Keratinocyte (primary cell): ENCODE measurements around the gene AP3D1.

Source experiments
- EZH2 ChIP-seq: IDR thresholded peaks from one replicate; pipeline ENCODE4 v1.6.1; 2012; ENCODE audit warnings: inconsistent platforms, mild to moderate bottlenecking, low read length, moderate library complexity
- TF ChIP-seq, protein P1 (sequence below), 3 experiments: IDR thresholded peaks in 1 of 3; conservative IDR thresholded peaks in 1 of 3; optimal IDR thresholded peaks in 1 of 3; 2 replicates in 2 of 3; 3 replicates in 1 of 3; pipeline versions ENCODE3 to v1.5.1; 2011; ENCODE audit warnings: low read length in 3 of 3, mild to moderate bottlenecking in 3 of 3, moderate library complexity in 2 of 3, control low read depth in 1 of 3, inconsistent platforms in 1 of 3; ENCODE audit not compliant: insufficient read depth in 2 of 3; ENCODE audit errors: extremely low read depth in 1 of 3

DNA sequence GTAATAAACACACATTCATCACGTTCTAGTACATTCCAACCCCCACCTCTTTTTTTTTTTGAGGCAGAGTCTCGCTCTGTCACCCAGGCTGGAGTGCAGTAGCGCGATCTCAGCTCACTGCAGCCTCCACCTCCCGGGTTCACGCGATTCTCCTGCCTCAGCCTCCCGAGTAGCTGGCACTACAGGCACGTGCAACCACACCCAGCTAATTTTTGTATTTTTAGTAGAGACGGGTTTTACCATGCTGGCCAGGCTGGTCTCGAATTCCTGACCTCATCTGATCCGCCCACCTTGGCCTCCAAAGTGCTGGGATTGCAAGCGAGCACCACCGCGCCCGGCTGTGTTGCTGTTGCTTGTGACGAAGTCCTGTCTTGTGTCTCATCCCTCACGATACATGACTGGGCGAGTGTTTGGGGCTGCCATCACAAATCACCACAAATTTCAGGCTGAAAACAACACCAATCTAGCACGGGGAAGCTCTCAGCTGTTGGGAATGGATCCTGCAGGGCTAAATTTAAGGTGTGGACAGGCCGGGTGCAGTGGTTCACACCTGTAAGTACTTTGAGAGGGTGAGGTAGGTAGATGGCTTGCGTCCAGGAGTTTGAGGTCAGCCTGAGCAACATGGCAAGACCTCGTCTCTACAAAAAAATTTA, 70.9 kb downstream of the AP3D1 start:
- TF ChIP-seq, protein P1, sequence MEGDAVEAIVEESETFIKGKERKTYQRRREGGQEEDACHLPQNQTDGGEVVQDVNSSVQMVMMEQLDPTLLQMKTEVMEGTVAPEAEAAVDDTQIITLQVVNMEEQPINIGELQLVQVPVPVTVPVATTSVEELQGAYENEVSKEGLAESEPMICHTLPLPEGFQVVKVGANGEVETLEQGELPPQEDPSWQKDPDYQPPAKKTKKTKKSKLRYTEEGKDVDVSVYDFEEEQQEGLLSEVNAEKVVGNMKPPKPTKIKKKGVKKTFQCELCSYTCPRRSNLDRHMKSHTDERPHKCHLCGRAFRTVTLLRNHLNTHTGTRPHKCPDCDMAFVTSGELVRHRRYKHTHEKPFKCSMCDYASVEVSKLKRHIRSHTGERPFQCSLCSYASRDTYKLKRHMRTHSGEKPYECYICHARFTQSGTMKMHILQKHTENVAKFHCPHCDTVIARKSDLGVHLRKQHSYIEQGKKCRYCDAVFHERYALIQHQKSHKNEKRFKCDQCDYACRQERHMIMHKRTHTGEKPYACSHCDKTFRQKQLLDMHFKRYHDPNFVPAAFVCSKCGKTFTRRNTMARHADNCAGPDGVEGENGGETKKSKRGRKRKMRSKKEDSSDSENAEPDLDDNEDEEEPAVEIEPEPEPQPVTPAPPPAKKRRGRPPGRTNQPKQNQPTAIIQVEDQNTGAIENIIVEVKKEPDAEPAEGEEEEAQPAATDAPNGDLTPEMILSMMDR (optimal IDR thresholded peaks at IDR 0.05 in 1 of 3, IDR thresholded peaks at IDR 0.05 in 1 of 3, conservative IDR thresholded peaks at IDR 0.05 in 1 of 3; ENCODE audit: extremely low read depth in 1 of 3, insufficient read depth in 2 of 3, low read length in 3 of 3), result no peak
- TF ChIP-seq EZH2, result no peak
